Stimulated activated CD8-positive, alpha-beta memory T cell treated with anti-CD3 and anti-CD28 coated beads, Interleukin-2, amount 100 ng/mL, for 48 hours (primary cell): Measurements from ENCODE around the gene EFNA5.

Experiments
- DNase-seq, 2 donors: peaks; one replicate each; pipeline ENCODE4 v3.0.0-alpha.2; 2020; ENCODE audit warnings: low read depth in 2 of 2

EFNA5 gene

DNA sequence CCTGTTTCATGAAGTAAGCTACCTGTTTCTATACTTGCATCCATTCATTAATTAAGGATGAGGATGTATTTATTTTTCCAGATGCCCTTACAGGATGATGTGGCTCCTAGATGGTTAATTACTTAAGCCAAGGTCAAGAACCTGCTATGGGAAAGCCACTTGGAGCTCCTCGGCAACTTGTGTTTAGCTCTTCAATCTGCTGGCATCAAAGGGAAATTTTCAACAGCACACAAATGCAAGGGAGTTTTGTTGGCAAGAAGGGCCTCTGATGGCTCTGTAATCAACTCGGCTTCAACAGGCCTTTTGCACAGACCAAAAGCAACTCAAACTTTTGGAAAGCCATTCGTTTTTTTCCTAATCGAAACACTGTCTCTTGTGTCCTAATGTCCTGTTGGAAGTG, 125.3 kb downstream of the EFNA5 start:
- no peak for DNase-seq

GRCh38 chr5:107544967-107545366, 125.8 kb downstream of the EFNA5 start:
- DNase-seq: no peak

GRCh38 chr5:107544476-107544875, 126.3 kb downstream of the EFNA5 start:
- DNase-seq: no peak

GRCh38 chr5:107543868-107544267, 126.9 kb downstream of the EFNA5 start:
- DNase-seq: no peak

GRCh38 chr5:107542831-107543231, 127.9 kb downstream of the EFNA5 start:
- no peak for DNase-seq

DNA sequence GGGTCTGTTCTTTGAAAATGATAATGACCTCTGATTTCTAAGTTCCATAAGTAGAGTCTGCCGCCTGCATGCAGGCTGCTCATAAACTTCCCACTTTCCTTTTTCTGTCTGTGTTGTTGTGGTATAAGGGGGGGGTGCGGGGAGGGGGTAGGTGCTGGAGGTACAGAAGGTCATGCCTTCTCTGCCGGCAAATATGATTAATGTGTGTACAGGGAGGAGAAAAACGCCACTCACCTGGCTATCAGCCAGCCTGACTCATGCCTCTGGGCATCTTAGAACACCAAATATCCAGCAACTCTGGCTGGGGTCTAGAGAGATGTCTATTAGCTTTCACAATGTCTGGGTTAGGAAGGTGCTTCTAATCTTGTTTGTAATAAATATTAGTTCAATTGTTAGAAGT, 128.3 kb downstream of the EFNA5 start:
- DNase-seq: no peak

DNA sequence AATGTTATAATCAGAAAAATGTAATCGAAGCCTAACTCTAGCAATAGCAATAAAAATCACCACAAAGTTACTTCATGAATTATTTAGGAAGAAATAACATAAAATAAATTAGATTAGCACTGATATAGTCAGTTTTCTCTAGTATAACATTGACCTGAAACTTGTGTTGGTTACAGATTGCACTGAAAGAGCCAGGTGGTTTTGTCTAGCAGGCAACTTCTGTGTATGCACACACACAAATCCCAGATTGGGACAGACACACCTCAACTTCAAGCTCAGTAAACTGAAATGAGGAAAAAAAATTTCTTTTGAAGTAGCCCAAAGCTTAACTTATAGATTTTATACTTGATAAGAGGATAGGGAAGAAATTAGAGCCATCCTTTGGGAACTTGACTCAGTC, 129.3 kb downstream of the EFNA5 start:
- no peak for DNase-seq

DNA sequence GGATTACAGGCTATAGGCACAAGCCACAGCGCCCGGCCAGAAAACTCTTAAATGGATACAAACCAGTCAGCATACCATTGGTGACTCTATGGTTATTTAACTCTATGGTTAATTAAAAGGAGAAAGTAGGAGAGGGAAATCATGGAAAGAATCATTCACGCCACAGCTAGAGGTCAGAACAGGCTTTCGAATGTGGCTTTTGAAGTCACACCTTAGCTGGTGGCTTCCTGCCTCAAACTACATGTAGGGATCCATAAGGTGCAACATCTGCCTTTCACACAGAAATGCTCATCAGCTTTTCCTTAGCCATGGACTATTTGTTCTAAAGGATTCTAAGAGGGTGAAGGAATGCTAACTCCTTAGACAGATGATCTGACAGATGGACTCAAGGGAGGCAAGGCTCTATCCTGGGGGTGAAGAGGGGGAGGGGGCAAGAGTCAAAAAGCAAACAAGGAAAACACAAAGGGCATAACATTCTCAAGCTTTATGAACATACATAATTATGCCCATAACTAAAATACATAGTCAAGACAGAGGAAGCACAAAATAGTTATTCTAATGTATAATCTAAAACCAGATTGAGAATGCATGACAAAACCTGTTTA, 130.9 kb downstream of the EFNA5 start:
- no peak for DNase-seq

- DNase-seq: no peak
These were observed 131.8 kb downstream of the EFNA5 start for GRCh38 chr5:107538805-107539445.

DNA sequence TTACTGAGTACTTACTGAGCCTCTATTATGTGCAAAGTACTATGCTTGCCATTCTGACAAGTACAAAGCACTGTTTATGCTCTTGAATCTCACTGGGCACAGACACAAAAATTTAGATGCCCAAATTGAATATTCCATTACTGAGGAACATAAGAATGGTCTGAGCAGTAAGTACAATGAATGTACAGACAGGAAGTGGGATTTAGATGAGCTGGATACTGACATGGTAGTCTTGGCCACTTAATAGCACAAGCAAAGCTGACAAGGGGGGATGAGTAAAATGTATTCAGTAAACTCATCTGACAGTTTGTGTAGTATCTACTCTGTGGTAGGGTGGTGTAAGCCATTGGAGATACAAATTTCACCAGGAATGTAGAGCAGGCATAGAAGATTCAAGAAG, 132.4 kb downstream of the EFNA5 start:
- DNase-seq: no peak

DNA sequence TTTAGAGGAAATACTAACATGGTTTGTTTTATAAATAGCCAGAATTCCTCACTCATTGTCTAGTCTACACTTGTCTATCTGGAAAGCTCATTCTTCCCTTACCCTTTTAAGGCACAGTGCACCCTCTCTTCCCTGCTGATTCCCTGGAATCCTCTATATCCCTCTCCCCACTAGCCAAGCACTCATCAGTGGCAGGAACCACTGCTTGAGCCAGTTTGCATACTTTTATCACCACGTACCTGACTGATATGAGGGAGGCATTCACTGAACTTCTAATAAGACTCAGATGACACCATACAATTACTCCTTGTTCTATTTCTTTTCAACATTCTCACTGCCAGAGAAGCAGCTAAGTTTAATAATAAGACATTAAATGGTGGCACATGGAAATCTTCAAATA, 134.9 kb downstream of the EFNA5 start:
- DNase-seq: no peak

GRCh38 chr5:107533910-107534876, 136.5 kb downstream of the EFNA5 start:
- DNase-seq: no peak

DNA sequence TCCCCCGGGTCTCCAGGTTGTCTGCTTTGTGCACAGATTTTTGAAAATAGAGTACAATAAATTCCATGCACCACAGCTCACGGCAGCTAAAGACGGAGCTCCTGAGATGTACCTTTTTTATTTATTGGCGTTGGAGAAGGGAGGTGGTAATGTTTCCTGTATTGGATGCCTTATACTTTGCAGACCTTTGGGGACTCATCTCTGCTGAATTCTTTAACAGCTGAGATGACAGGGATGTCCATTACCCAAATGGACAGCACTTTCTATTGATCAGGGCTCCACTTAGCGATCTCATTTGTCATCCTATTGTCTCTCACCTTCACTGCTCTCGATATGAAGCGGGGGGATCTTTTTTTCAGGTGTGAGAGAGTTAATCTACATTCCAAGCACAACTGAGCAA, 137.8 kb downstream of the EFNA5 start:
- DNase-seq: no peak

GRCh38 chr5:107532169-107532878, 138.4 kb downstream of the EFNA5 start:
- DNase-seq: no peak

DNA sequence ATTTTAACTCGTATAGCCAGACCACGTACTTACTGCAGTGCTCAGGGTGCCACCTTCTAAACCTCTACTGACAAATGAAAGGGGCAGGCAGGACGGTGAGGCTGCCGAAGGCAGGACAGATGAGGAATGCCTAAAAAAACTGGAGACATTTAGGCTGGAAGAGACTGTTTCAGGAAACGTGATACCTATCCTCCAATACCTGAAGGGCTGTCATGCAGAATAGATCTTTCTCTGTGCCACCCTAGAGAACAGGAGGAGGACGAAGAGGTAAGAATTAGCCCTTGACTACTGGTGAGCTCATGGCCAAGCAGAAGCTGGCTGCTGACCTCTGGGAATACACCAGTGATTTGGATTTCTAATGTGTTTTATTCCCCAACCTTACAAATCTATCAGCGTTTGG, 139.4 kb downstream of the EFNA5 start:
- DNase-seq: no peak

GRCh38 chr5:107529618-107530017, 141.1 kb downstream of the EFNA5 start:
- DNase-seq: no peak

DNA sequence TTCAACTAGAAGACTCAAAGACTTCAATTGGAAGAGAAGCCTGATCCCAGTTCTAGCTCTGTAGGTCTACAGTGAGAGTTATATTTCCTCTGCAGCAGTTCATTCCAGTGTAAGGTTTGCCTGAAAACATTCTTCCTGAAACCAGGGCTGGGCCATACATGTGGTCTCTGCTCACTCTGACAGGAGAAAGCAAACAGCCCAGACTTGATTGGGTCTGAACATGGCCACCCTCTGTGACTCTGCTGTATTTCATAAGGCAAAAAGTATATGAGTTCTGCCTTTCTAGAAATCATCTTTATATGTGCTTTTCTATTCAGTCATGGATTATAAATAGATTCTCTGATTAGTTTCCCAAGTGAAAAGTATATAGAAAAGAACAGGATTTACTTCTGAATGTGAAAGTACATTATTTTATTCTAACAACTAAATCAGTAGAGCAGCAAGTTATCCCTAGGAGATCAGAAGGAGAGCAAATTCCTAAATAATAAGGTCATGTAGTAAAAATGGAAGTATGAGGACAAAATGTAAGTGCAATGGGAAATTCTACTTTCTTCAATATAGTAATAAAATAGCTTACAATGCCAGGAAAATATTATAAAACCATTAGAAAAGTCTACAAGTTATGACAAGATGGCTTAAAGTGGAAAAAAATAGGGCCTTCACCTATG, 144.3 kb downstream of the EFNA5 start:
- DNase-seq: no peak

DNA sequence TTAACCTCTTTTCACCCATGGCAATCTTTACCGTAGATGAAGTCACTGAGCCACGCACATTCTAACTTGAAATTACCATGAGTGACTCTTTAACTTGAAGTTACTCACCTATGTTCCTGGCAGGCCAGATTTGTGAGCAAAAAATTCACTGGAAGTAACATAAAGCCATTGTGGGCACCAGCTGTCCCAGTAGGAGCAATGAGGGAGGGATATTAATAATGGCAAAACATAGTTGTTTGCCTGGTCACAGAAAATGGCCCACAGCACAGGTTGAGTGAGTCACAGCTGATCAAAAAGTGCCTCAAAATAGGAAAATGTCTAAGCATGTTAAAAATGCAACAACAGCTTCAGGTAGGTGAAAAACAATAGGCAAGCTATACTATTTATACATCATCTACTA, 146.6 kb downstream of the EFNA5 start:
- DNase-seq: no peak

GRCh38 chr5:107523029-107523680, 147.6 kb downstream of the EFNA5 start:
- no peak for DNase-seq

- DNase-seq: no peak
These were observed 148.3 kb downstream of the EFNA5 start for GRCh38 chr5:107522456-107522855.

- DNase-seq: no peak
These were observed 150.8 kb downstream of the EFNA5 start for GRCh38 chr5:107519900-107520354.
